NCI-H2107 treated with DMSO at 0.1 percent for 48 hours (cell line): ENCODE results near the gene DAPK1.

Experiments used
- DNase-seq: peaks from one replicate; lab custom pipeline; 2025; ENCODE audit not compliant: unreplicated experiment; lab: John Stamatoyannopoulos, UW

The DAPK1 gene

GRCh38 chr9:87564791-87565241, 67.1 kb downstream of the DAPK1 start:
- no peak for DNase-seq

- no peak for DNase-seq
Observed at GRCh38 chr9:87567001-87567400, 69.3 kb downstream of the DAPK1 start.

- DNase-seq = no peak
Observed at GRCh38 chr9:87567571-87567970, 69.9 kb downstream of the DAPK1 start.

DNA sequence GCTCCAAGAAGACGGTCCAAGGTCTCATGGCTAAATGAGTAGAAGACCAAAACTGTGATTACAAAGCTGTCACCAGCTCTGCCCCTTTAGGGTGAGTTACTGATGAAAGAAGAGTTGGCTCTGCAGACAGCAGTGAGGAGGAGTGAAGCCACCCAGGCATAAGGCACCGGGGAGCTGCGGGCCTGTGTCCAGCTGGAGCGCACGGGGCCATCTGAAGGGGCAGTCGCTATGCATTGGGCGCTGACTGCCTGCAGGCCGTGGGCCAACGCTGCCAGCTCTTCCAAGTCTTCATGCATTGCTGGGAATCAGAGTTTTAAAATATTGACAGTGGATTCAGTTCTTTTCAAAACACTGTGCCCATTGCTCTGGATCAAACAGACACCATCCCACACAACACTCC, 70.3 kb downstream of the DAPK1 start:
- DNase-seq = no peak

GRCh38 chr9:87568401-87568800, 70.7 kb downstream of the DAPK1 start:
- DNase-seq = no peak

GRCh38 chr9:87569008-87569509, 71.4 kb downstream of the DAPK1 start:
- DNase-seq = no peak

GRCh38 chr9:87569518-87569917, 71.9 kb downstream of the DAPK1 start:
- no peak for DNase-seq

DNA sequence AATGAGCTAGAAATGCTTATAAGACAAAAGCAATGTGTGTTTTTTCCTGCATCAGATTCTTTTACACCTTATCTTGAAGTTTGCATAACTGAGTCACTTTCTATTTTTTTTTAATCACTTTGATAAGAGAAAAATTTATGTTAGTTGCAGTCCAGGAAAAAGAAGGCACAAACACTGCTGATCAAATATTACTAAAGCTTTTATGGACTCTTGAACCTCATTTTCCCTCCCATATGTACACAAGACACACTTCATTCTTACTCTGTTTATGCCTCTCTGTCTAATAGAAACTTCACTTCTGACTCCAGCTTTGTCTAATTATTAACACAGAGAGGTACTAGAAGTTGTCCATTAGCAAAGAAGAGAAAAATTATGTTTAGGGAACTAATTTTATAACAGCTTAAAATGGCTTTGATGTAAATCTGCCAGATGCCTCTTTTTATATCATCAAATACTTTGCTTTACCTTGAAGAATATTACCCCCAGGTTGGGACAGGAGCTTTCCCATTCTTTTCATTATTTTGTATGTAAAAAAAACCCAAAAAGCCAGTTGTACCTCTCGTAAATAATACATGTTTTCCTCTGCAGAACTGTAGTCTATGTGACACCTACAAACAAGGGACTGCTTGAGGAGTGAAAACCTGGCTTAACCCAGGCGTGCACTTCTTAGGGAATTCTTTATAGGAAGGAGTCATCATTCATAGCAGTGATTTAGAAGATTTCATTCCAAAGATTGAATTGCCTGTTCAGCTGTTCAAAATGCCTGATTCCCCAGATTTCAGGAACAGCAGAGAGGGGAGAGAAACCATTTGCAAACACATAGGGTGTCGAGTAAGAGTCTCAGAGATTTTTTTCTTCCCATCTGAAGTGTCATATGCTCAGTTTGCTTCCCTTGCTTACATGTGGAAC, 72.6 kb downstream of the DAPK1 start:
- DNase-seq = no peak

DNA sequence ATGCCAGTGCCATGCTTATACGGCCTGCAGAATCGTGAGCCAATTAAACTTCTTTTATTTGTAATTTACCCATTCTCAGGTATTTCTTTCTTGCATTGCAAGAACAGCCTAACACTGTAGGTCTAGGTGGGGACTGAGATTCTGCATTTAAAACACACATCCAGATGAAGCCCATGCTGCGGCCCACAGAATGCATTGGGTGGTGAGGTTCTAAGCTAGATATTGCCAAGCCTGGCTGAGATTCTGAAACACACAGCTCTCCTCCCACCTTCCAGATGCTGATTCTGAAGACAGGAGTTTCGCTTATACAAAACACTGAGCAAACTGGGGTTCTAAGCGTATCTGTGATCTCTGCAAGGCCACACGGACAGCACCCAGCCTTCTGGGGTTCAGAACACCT, 75.1 kb downstream of the DAPK1 start:
- DNase-seq = no peak

GRCh38 chr9:87573841-87574342, 76.2 kb downstream of the DAPK1 start:
- no peak for DNase-seq

GRCh38 chr9:87577746-87578145, 80.1 kb downstream of the DAPK1 start:
- DNase-seq = no peak

GRCh38 chr9:87578625-87579024, 81.0 kb downstream of the DAPK1 start:
- DNase-seq = no peak

DNA sequence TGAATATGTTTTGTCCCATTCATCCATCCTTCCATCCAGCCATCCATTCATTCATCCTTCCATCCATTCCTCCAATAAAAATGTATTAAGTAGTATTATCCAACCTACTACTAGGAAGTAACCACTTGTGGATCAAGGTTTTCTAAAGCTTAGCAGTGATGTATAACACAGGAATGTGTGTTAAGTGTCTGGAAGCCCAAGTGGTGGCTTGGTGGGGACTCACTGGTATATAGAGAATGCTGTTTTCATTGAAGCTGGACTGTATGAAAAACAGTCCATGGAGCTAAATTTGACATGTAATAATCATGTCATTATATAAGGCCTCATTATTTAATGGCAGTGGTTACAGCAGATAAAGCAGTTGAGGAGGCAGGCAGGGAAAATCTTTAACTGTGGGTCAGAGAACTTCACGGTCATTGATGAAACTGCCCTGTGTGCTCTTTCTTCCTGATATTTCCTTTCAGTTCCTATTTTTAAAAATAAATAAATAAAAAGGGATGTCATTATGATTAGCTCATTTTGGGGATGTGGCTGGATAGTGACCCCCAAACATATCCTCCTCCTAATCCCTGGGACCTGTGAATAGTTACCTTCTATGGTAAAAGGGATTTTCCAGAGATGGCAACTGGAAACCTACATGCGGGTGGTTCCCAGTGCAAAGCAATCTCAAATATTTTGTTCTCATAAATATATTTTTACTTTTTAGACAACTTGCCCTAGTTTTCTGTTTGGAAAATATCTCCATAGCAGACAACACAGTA, 82.3 kb downstream of the DAPK1 start:
- DNase-seq = no peak

DNA sequence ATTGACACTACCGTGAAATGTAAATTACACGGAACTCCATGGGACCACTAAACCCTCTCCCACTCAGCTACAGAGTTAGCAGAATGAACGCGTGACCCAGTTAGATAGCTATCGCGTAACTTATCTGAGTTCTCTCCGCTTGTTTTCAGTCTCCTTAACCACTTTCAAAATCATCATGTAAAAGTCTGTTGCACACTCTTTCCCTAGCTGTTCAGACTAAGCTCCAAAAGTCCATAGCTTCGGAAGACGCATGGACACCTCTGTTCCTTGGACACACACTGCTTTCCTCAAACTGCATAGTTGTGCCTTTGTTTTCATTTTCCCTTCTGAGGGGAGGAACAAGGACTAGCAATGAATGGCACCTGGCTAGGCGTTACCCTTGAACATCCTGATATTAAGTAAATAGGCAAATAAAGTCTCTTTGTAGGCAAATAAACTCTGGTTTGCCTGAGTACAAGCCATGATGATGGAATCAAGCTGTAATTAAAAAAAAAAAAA, 83.3 kb downstream of the DAPK1 start:
- no peak for DNase-seq

- no peak for DNase-seq
Observed at GRCh38 chr9:87581513-87581912, 83.8 kb downstream of the DAPK1 start.

DNA sequence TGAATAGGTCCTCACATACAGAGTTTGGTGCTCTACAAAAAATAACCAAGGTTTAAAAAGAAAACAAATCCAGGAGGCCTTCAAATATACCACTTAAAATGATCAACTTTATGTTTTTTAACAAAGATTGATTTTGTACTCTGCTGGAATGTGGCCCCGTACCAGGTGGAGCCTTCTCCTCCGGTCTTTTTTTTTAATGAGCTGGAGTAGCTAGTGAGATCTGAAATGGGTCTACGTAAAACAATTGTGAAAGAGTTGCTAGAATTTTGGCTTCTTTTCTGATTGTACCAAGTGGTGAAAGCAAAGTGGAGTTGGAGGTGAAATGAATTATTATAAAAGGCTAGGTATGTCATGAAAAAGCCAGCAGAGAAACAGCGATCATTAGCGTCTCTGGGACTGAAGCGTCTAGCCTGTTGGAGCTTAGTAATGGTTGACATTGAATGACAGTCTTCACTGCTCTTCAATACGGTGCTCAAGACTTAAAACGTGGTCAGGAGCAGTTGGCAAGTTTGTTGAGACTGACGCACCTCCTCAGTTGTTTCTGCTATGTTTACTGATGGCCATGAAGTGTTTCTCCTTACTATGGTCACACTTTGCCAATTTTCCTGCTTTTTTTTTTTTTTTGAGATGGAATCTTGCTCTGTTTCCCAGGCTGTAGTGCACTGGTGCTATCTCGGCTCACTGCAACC, 84.4 kb downstream of the DAPK1 start:
- DNase-seq = no peak

DNA sequence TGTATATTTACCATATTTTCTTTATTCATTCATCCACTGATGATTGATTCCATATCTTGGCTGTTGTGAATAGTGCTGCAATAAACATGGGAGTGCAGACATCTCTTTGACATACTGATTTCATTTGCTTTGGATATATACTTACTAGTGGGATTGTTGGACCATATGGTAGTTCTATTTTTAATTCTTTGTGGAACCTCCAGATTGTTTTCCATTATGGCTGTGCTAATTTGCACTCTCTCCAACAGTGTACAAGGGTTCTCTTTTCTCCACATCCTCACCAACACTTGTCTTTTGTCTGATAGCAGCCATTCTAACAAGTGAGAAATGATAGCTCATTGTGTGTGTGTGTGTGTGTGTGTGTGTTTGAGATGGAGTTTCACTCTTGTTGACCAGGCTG, 86.7 kb downstream of the DAPK1 start:
- no peak for DNase-seq

DNA sequence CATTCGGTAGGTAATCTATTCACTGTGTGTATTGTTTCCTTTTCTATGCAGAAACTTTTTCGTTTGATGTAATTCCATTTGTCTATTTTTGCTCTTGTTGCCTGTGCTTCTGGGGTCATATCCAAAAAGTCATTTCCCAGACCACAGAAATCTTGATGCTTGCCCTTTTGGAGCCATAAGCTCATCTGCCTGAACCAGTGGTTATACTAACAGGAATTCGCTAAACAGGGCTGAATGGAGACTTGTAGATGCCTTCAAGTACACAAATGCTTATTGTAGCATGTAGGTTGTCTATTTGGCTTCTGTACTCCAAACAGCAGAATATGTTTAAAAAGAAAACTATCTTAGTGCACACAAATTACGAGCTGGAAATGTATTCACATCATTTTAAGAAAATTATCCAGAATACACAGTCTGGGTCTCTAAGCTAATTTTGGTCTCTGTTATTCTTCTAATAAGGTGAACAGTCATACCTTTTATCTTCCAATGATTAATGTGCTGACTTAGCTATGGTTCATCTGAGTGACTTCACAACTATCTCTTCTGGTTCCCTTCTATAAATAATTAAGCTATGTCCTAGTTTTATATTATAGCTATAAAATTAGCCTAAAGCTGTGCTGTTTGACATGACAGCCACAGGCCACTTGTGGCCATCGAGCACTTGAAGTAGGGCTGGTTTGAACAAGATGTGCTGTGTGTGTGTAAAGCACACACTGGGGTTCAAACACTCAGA, 87.6 kb downstream of the DAPK1 start:
- no peak for DNase-seq

- no peak for DNase-seq
Observed at GRCh38 chr9:87586731-87587355, 89.2 kb downstream of the DAPK1 start.

DNA sequence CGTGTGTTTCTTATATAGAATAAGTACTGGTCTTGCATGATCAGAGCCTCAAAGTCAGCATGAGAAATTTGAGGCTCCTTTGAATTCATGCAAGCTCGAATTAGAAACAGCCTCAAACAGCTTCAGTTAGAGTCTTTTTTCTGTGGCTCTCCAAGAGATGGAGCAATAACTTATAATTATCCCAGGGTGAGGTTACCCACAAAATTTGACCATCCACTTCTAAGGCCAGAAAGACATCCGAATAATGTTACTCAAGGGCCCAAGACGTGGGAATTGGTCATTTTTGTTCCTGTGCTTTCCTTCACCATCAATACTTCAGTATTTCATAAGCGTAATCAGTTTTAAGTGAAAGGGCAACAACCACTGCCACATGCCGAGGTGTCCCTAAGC, 89.7 kb downstream of the DAPK1 start:
- no peak for DNase-seq
